HEK293 (cell line): ENCODE data around the gene SBNO2.
"Not testable (repeated sequence)": the region's sequence is repeated elsewhere in the genome, so short reads cannot be mapped to it uniquely, and the experiment has no call there.

Experiments
- CTCF ChIA-PET: fragments of 350-600 bp; formaldehyde crosslinking; extraction: SDS; loops from one replicate; lab custom pipeline; 2021; ENCODE audit warnings: antibody characterized with exemption; lab: Yijun Ruan, JAX
- POLR2A ChIA-PET: fragments of 300-600 bp; formaldehyde crosslinking; extraction: SDS; loops from one replicate; lab custom pipeline; 2020; ENCODE audit warnings: antibody characterized with exemption, inconsistent platforms; lab: Yijun Ruan, JAX
- H3K27ac ChIP-seq: fragments of 200-500 bp; sonication (Bioruptor generic); 2 replicates; pipeline ENCODE4 v1.5.1; 2014; ENCODE audit warnings: low read depth, low read length, control low read depth, inconsistent platforms; ENCODE audit errors: extremely low read depth
- H3K36me3 ChIP-seq, 2 experiments: fragments of 200-500 bp in 1 of 2; sonication (Bioruptor generic) in 1 of 2; 1 replicate in 1 of 2; 2 replicates in 1 of 2; pipeline ENCODE4 v1.5.1; 2014 to 2017; ENCODE audit warnings: inconsistent platforms in 2 of 2, low read length in 2 of 2; ENCODE audit not compliant: control insufficient read depth in 2 of 2, insufficient read depth in 1 of 2
- H3K4me1 ChIP-seq: fragments of 200-500 bp; sonication (Bioruptor generic); 2 replicates; pipeline ENCODE4 v1.5.1; 2014; ENCODE audit warnings: mild to moderate bottlenecking, low read length, inconsistent platforms; ENCODE audit not compliant: control insufficient read depth, insufficient read depth
- H3K4me3 ChIP-seq: 2 replicates; pipeline ENCODE4 v1.5.1; 2011; ENCODE audit warnings: low read depth, mild to moderate bottlenecking, control low read depth, low read length, moderate library complexity
- H3K9me3 ChIP-seq: fragments of 200-500 bp; sonication (Bioruptor generic); 2 replicates; pipeline ENCODE4 v1.5.1; 2014; ENCODE audit warnings: low read depth, low read length, inconsistent platforms; ENCODE audit not compliant: control insufficient read depth, insufficient read depth
- GFI1B ChIP-seq: fragments of 450-650 bp; formaldehyde crosslinking; IDR thresholded peaks from 2 replicates; pipeline ENCODE4 v1.5.1; 2016; ENCODE audit warnings: missing biosample characterization, missing genetic modification characterization
- GLIS1 ChIP-seq: fragments of 450-650 bp; formaldehyde crosslinking; IDR thresholded peaks from 2 replicates; pipeline ENCODE4 v1.5.1; 2016; ENCODE audit warnings: missing biosample characterization, missing genetic modification characterization
- PRDM10 ChIP-seq: fragments of 450-650 bp; formaldehyde crosslinking; IDR thresholded peaks from 2 replicates; pipeline ENCODE4 v1.5.1; 2016; ENCODE audit warnings: missing biosample characterization, missing genetic modification characterization
- RBAK ChIP-seq: fragments of 450-650 bp; formaldehyde crosslinking; IDR thresholded peaks from 2 replicates; pipeline ENCODE4 v1.5.1; 2016; ENCODE audit warnings: missing biosample characterization, missing genetic modification characterization
- ZBTB6 ChIP-seq: fragments of 450-650 bp; formaldehyde crosslinking; IDR thresholded peaks from 2 replicates; pipeline ENCODE4 v1.5.1; 2017; ENCODE audit warnings: missing biosample characterization, missing genetic modification characterization
- ZEB2 ChIP-seq: fragments of 450-650 bp; formaldehyde crosslinking; IDR thresholded peaks from 2 replicates; pipeline ENCODE4 v1.5.1; 2016; ENCODE audit warnings: missing biosample characterization, missing genetic modification characterization
- ZIC2 ChIP-seq: fragments of 450-650 bp; formaldehyde crosslinking; IDR thresholded peaks from 2 replicates; pipeline ENCODE4 v1.5.1; 2016; ENCODE audit warnings: missing biosample characterization, missing genetic modification characterization
- ZNF530 ChIP-seq: fragments of 450-650 bp; formaldehyde crosslinking; IDR thresholded peaks from 2 replicates; pipeline ENCODE4 v1.5.1; 2016; ENCODE audit warnings: low read depth, missing biosample characterization, missing genetic modification characterization
- ZNF580 ChIP-seq: fragments of 450-650 bp; formaldehyde crosslinking; IDR thresholded peaks from 2 replicates; pipeline ENCODE4 v1.5.1; 2016; ENCODE audit warnings: missing biosample characterization, missing genetic modification characterization
- ZNF600 ChIP-seq: fragments of 450-650 bp; formaldehyde crosslinking; IDR thresholded peaks from 2 replicates; pipeline ENCODE4 v1.5.1; 2016; ENCODE audit warnings: missing biosample characterization, missing genetic modification characterization
- ZNF664 ChIP-seq: fragments of 450-650 bp; formaldehyde crosslinking; IDR thresholded peaks from 2 replicates; pipeline ENCODE4 v1.5.1; 2016; ENCODE audit warnings: missing biosample characterization, missing genetic modification characterization

The SBNO2 gene

GRCh38 chr19:1130771-1131717 is 43.0 kb downstream of the SBNO2 start:
- H3K27ac ChIP-seq = no peak overlapping the region
- H3K4me3 ChIP-seq = no peak overlapping the region
- peaks cover 0 to 25% of the 10 kb centered on the region in 2 experiments; a peak in 2 of 3 replicates for H3K36me3 ChIP-seq
- 0 out of 2 replicates have a peak, but pooled peaks cover 2% of the 10 kb centered on the region for H3K4me1 ChIP-seq
- H3K9me3 ChIP-seq = no peaks in the 10 kb centered on the region
- POLR2A ChIA-PET = interaction anchor here (0.6 to 0.9 kb wide), 2 partner anchors 28 to 91 kb away, joined by 3 read pairs; partner anchors contain the start of gene ABCA7
- TF ChIP-seq ZBTB6 (tag by site-specific recombination) = peak; percentile 24; the same call in 1 of the 2 replicates
- peak; percentile 82 for TF ChIP-seq ZNF600 (tag by site-specific recombination)
- no peak for TF ChIP-seq RBAK (tag by site-specific recombination)
- CTCF ChIA-PET = interaction anchor here (0.5 to 1.3 kb wide), 2 partner anchors 18 to 99 kb away, joined by 3 to 5 read pairs; no protein-coding TSS in a partner anchor

- TF ChIP-seq GLIS1 (tag by site-specific recombination) (no peak), ZNF530 (tag by site-specific recombination) (no peak), ZIC2 (tag by site-specific recombination) (no peak), GFI1B (no peak), ZEB2 (tag by site-specific recombination) (no peak), ZNF580 (tag by site-specific recombination) (no peak)
- ChIA-PET POLR2A (no interaction called here), CTCF (interaction anchor here (0.5 to 2.1 kb wide), 3 partner anchors 16 to 207 kb away, joined by 3 to 4 read pairs (median 4); no protein-coding TSS in a partner anchor)
- no peaks in the 10 kb centered on the region for H3K9me3 ChIP-seq
- peaks cover 0 to 28% of the 10 kb centered on the region in 2 experiments; a peak in 2 of 3 replicates for H3K36me3 ChIP-seq
- H3K4me1 ChIP-seq = 0 out of 2 replicates have a peak, but pooled peaks cover 2% of the 10 kb centered on the region
- H3K27ac ChIP-seq = no peak overlapping the region
- no peak overlapping the region for H3K4me3 ChIP-seq
Observed at GRCh38 chr19:1129535-1129934, 44.5 kb downstream of the SBNO2 start.

- TF ChIP-seq ZNF664 (peak; percentile 42; the same call in 1 of the 2 replicates), PRDM10 (tag by site-specific recombination) (peak; percentile 83)
- H3K27ac ChIP-seq, H3K4me3 ChIP-seq, H3K9me3 ChIP-seq, POLR2A ChIA-PET, H3K4me1 ChIP-seq: not testable (repeated sequence)
- peaks cover 0 to 27% of the 10 kb centered on the region in 2 experiments; a peak in 2 of 3 replicates for H3K36me3 ChIP-seq
- CTCF ChIA-PET = interaction anchor here (2.1 kb wide), 1 partner anchor 16 kb away, joined by 4 read pairs; no protein-coding TSS in a partner anchor
Observed at GRCh38 chr19:1129084-1129483, 45.0 kb downstream of the SBNO2 start.
